Measurements from ENCODE around the gene TACC2. TPM values are rescaled to one million over a fixed set of nuclear protein-coding genes. Genes with fewer than 3 reads are reported as not detected.

TACC2 gene
- total RNA-seq, 1 donor from 2014 or later, result 13.4 TPM

DNA sequence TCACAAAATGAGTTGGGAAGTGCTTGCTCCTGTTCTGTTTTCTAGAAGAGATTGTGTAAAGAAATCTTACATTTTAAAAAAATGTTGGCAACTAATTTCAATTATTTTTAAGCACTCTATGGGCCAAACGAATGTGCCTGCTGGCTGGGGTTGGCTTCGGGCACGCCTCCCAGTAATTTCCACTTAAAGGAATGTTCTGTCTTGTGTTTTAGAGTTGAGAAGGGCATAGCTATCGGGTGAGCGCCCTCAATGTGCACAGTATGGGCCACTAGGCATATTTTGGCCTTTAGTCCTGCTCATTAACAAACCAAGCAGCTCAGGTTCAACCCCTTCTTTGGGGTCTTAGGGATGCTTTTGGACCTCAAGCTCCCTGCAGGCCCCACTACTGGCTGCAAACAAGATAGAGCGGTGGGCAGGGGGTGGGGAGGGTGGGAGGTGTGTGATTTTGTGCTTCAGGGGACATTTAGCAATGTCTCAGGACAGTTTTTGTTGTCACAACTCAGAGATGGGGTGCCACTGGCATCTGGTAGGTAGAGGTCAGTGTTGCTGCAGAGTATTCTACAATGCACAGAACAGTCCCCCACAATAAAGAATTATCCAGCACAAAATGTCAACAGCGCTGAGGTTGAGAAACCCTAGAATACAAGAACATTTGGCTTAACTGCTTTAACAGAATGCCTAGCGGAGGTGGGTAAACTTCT, 40.7 kb downstream of the TACC2 start:
- DNase-seq (ENCODE audit: low read depth) (no peak), FAIRE-seq (no peak)
- no peaks in the 10 kb centered on the region for H3K27me3 ChIP-seq (ENCODE audit: control insufficient read depth, insufficient read depth, low read length)
- H3K36me3 ChIP-seq (ENCODE audit: control insufficient read depth, insufficient read depth, low read length), result no peaks in the 10 kb centered on the region
- TF ChIP-seq, protein P1, sequence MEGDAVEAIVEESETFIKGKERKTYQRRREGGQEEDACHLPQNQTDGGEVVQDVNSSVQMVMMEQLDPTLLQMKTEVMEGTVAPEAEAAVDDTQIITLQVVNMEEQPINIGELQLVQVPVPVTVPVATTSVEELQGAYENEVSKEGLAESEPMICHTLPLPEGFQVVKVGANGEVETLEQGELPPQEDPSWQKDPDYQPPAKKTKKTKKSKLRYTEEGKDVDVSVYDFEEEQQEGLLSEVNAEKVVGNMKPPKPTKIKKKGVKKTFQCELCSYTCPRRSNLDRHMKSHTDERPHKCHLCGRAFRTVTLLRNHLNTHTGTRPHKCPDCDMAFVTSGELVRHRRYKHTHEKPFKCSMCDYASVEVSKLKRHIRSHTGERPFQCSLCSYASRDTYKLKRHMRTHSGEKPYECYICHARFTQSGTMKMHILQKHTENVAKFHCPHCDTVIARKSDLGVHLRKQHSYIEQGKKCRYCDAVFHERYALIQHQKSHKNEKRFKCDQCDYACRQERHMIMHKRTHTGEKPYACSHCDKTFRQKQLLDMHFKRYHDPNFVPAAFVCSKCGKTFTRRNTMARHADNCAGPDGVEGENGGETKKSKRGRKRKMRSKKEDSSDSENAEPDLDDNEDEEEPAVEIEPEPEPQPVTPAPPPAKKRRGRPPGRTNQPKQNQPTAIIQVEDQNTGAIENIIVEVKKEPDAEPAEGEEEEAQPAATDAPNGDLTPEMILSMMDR (IDR thresholded peaks at IDR 0.05; ENCODE audit: insufficient read depth, low read length, severe bottlenecking), result peak; percentile 17
- H3K4me3 ChIP-seq (ENCODE audit: low read depth, low read length), result no peak overlapping the region

DNA sequence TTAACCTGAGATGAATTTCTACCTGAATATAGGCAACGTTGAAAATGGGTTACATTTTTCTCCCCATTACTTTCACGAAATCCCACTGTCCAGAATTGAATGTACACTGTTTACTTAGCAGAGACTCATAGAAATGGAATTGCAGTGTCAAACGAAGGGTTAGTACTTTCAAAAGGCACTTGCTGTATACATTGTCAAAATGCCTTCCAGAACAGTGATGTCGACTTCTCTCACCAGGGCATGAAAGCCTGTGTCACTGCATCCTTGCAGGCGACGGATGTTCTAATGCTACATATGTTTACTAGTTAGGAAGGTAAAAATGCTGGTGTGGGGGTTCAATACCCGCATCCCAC, 41.2 kb downstream of the TACC2 start:
- FAIRE-seq, result no peak
- Histone ChIP-seq H3K4me3 (ENCODE audit: low read depth, low read length) (no peak overlapping the region), H3K27me3 (ENCODE audit: control insufficient read depth, insufficient read depth, low read length) (no peaks in the 10 kb centered on the region), H3K36me3 (ENCODE audit: control insufficient read depth, insufficient read depth, low read length) (no peaks in the 10 kb centered on the region)
- no peak for DNase-seq (ENCODE audit: low read depth)
- TF ChIP-seq, protein P1 (IDR thresholded peaks at IDR 0.05; ENCODE audit: insufficient read depth, low read length, severe bottlenecking), result no peak

DNA sequence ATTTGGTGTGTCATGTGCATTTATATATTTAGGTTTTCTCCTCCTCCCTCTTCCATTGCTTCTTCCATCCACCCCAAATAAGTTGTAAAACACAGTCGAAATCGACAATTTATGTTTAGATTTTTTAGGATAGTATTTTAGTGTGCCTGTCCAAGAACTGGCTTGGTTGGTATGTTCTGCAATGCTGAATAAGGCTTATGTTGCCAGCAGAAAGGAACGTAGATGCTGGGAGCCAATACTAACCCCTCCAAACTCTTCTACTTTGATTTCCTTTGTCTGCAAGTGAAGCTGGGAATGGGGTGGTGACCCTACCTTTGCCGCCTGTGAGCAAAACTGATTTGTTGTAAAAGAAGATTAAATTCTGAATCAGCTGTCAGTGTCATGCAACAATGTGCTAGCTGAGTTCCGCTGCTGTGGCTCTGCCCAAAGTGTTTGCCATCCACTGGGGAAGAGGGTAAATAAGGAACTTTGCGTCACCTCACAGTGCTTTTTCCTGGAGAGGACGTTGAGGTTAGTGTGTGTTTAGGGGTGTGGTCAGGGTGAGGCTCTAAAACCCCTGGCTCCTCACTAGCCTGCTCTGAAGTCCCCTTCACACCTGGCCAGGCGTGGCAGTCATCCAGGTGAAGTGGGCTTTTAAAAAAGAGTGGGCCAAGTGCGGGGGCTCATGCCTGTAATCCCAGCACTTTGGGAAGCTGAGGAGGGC, 44.4 kb downstream of the TACC2 start:
- Histone ChIP-seq H3K4me3 (ENCODE audit: low read depth, low read length) (no peak overlapping the region), H3K36me3 (ENCODE audit: control insufficient read depth, insufficient read depth, low read length) (no peaks in the 10 kb centered on the region), H3K27me3 (ENCODE audit: control insufficient read depth, insufficient read depth, low read length) (peaks cover 4% of the 10 kb centered on the region)
- TF ChIP-seq, protein P1 (IDR thresholded peaks at IDR 0.05; ENCODE audit: insufficient read depth, low read length, severe bottlenecking), result no peak
- DNase-seq (ENCODE audit: low read depth) (peak; percentile 58), FAIRE-seq (peak; percentile 68)

DNA sequence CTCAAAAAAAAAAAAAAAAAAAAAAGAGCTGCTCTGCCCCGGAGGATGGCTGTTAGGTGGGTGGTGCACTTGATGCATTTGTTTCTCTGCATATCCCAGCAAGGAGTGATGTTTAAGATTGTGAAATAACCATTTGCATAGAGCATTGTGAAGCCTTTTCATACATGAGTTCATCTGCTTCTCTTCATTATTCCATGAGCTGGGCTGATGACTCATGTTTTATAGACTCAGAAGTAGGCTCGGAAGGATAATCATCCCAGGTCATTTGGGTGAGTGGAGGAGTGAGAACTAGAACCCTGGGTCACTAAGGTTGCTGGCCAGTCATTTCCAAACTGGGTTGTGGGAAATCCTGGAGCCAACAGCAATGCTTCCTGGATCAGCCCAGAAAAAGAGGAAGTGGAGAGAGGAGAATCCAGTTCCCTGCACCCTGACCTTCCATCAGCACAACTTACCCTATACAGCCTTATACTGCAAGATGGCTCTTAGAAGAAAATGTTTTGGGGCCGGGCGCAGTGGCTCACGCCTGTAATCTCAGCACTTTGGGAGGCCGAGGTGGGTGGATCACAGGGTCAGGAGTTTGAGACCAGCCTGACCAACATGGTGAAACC, 45.3 kb downstream of the TACC2 start:
- FAIRE-seq (no peak), DNase-seq (ENCODE audit: low read depth) (peak; percentile 96)
- Histone ChIP-seq H3K4me3 (ENCODE audit: low read depth, low read length) (no peak overlapping the region), H3K27me3 (ENCODE audit: control insufficient read depth, insufficient read depth, low read length) (peaks cover 4% of the 10 kb centered on the region), H3K36me3 (ENCODE audit: control insufficient read depth, insufficient read depth, low read length) (no peaks in the 10 kb centered on the region)
- TF ChIP-seq, protein P1 (IDR thresholded peaks at IDR 0.05; ENCODE audit: insufficient read depth, low read length, severe bottlenecking), result no peak

DNA sequence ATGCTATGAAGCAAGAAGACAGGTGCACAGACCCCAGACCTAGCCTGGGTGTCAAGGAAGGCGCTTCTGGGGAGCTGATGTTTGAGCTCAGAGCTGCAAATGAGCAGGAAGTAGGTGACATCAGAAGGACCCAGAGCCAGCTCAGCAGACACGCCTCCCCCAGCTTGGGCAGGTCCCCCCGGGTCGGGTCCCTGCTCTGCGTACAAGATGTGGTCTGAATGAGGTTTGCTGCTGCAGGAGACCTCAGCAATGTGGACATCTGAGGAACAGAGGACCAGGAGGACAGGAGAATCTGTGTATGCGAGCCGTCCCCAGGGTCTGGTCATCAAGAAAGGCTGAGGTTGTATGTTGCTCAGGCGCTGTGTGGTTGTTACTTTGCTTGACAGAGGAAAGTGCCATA, 51.8 kb downstream of the TACC2 start:
- Histone ChIP-seq H3K36me3 (ENCODE audit: control insufficient read depth, insufficient read depth, low read length) (no peaks in the 10 kb centered on the region), H3K27me3 (ENCODE audit: control insufficient read depth, insufficient read depth, low read length) (peaks cover 4% of the 10 kb centered on the region), H3K4me3 (ENCODE audit: low read depth, low read length) (no peak overlapping the region)
- TF ChIP-seq, protein P1 (IDR thresholded peaks at IDR 0.05; ENCODE audit: insufficient read depth, low read length, severe bottlenecking), result no peak
- DNase-seq (ENCODE audit: low read depth) (no peak), FAIRE-seq (no peak)
